HL-60/S4 treated with retinoic acid at 250 ng/mL for 4 days and 3 days (cell line): Measurements from ENCODE around the gene COPS9.

Experiments
- in situ Hi-C: fragments of 300-500 bp; cut with MboI; formaldehyde crosslinking; loops from 2 replicates; pipeline ENCODE4 v1.7.0; 2022; ENCODE audit warnings: low sequenced_read_pairs

COPS9 gene

DNA sequence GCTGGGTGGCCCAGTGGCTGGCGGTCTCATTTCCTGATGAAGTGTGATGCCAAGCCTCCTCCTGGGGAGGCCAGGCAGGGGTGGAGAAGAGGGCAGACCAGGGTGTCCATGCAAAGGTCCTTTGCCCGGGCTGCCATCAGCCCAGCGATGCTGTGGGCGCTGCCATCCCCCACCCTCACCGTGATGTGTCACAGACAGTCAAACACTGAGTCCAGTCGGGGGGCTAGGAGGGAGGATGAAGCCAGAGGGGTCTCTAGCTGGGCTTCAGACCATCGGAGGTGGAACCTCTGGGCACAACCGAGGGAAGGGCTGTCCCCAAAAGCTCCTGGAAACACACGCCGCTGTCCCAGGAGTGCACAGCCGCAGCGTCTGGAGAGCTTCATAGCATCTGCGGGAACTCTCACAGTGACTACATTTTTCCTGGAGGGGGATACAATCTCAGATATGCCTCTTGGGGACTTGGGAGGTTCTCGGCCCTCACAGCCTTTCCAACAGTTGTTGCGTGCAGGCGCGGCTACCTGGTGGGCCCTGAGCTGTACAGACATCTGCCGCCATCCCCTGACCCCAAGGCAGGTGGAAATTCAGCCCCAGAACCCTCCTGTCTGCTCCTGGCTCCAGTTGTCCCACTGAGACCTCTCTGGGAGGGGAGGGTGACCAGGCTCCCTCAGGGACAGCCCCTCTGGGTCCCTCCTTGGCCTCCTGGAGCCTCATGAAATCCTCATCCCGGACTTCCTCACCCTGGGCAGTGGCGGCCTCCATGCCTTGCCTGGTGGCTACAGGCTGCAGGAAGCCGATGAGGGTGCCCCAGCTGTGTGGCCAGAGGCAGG, 30.9 kb upstream of the COPS9 start:
- in situ Hi-C loops = no loop called here

DNA sequence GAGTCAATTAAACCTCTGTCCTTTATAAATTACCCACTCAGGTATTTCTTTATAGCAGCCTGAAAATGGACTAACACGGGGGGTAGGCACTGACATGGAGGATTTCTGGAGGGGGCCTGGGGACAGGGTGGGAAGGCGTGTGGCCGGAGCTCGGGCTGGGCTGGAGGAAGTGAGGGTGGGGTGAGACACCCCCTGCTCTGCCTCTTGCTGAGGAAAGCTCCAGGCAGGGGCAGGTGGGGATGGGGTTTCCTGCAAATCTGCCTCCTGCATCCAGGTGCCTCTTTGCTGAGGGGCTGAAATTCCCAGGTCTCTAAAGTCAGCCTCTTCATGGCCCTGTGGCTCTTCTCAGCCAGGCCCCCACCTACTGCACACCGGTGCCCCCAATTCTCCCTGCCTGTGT, 30.1 kb upstream of the COPS9 start:
- in situ Hi-C loops = no loop called here

DNA sequence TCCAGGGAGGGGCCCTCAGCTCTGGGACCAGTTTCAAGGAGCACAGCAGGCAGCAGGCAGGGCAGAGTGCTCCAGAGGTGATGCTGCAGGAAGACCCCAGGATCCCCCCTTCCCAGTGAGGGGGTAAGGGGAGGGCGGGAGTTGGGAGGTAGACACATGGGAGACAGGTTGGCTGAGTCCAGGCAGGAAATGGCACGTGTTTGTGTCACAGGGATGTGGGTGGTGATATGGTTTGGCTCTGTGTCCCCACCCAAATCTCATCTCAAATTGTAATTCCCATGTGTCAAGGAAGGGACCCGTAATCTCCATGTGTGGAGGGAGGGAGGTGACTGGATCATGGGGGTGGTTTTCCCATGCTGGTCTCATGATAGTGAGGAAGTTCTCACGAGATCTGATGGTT, 29.6 kb upstream of the COPS9 start:
- in situ Hi-C loops = no loop called here

DNA sequence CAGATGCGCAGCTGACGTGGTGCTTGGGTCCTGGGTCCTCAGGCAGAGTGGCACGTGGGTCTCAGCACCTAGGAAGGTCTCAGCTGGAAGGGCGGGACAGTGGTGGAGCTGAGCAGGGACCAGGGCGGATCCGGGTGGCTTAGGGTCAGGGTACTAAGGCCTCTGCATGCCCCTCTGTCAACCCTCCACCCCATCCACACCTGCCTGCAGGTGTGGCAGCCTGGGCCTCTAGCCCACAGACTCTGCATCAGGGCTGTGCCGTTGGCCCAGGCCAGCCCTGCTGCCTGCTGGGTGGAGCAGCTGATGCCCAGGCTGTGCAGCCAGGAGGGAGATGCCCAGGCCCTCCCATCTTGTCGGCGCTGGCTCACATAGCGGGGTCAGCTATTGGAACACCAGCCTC, 28.9 kb upstream of the COPS9 start:
- in situ Hi-C loops = no loop called here

DNA sequence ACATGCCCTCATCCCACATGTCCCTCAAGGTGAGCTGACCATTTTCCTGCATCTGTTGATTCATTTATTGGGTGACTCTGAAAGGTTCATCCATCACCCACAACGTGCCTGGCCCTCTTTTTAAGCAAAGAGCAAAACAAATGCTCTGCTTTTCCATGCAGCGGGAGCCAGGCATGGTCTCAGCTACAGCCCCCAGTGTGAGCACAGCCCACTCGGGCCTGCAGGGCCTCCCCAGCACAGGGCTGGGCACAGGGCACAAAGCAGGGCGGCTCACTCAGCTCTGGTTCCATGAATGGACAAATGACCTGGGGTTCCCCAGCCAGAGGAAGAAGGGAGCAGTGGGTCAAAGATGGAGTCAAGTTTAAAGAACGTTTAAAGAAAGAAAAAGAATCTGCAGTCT, 28.5 kb upstream of the COPS9 start:
- in situ Hi-C loops = no loop called here

DNA sequence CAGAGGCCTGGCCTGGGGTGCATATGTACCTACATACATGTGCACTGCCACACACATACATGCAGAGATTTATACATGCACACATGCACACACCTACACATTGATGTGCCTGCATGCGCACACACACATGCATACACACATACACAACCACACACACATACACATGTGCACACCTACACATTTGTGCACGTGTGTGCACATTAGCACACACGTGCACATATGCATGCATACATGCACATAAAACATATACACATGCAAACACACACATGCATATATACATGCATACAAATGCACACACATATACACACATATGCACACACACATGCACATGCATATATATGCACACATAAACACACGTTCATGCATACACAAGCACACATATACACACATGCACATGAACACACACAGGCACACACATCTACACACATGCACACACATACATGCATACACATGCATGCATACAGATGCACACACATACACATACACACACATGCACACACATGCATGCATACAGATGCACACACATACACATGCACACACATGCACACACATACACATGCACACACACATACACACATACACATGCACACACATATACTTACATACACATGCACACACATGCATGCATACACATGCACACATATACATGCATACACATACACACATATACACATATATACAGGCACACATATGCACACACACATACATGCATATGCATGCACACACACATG, 27.9 kb upstream of the COPS9 start:
- in situ Hi-C loops = no loop called here

DNA sequence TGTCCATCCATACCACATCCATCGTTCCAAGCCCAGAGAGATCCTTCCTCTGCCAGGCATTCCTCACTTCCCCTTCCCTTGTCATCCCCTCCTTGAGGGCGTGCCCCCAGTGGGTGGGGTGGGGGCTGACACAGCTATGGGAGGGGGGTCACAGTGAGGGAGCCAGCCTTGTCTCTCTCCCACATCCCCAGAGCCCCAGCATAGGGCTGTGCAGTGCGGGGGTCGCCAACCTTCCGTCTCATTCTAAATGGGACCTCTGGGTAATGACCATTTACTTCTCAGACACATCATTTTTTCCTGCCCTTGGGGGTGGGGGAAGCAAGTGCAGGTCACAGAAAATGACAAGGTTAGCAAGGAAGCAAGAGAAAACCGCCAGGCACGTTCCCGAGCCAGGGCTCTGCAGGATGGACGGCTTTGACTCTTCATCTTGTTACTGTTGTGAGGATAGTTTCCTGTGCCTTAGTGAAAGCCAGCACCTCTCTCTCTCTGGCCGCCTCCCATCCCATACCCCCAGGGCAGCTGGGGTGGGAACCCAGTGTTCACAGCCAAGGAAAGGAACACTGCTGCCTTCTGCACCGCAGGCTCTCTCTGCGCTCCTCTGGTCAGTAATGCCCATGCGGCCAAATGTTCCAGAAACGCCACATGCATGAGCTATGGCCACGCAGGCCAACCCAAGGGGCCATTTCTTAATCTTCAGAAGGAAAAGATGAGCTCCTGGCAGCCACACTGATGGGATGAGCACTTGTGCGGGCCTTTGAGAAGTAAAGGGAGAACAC, 27.0 kb upstream of the COPS9 start:
- in situ Hi-C loops = no loop called here

DNA sequence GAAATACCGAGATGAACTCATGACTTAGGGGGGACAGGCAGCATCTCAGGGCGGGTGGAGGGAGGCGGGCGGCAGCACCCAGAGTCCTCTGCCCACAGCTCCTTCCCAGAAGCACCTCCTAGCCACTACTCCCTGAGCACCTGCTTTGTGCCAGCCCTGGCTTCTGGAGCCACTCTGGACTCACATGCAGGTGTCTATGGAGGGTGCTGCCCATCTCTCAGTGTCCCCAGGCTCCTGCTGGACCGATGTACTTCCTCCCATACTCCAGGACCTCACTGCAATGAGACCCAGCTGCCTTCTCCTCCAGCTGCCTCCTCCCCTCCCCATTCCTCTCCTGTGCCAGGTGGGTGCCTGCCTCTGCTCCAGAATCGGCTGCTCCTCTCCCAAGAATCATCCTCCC, 26.4 kb upstream of the COPS9 start:
- in situ Hi-C loops = no loop called here

DNA sequence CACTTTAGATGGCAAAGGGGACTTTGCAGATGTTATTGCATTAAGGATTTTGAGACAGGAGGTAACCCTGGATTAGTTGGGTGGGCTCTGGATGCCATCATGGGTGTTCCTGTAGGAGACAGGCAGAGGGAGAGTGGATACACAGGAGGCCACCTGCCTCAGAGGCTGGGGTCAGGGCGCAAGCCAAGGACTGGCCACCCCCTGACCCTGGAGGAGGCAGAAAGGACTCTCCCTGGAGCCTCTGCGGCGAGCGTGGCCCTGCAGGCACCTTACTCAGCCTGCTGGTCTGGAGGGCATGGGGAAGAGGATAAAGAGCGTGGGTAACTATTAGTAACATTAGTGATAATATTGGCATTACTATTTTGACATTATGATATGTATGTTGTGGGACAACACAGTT, 25.9 kb upstream of the COPS9 start:
- in situ Hi-C loops = no loop called here

DNA sequence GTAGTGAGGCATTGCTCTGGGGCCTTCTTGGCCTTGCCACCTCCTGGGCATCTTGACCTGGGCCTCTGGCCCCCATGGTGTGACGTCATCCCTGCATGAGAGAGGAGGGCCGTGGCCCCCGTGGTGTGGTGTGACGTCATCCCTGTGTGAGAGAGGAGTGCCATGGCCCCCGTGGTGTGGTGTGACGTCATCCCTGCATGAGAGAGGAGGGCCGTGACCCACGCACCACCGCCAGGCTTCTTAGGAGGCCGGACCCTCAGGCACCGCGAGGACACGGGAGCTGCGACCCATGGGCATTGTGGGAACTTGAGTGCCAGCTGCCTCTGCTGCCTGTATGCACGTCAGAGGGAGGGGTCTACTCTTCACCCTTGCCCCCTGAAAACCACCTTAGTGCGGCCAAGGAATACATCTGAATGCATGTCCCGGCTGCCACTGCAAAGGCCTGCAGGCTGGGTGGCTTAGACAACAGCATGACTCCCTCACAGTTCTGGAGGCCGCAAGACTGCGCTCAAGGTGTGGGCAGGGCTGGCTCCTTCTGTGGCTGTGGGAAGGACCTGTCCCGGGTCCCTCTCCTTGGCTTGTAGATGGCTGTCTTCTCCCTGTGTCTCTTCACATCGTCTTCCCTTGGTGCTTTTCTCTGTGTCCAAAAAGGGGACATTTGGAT, 25.1 kb upstream of the COPS9 start:
- in situ Hi-C loops = no loop called here

DNA sequence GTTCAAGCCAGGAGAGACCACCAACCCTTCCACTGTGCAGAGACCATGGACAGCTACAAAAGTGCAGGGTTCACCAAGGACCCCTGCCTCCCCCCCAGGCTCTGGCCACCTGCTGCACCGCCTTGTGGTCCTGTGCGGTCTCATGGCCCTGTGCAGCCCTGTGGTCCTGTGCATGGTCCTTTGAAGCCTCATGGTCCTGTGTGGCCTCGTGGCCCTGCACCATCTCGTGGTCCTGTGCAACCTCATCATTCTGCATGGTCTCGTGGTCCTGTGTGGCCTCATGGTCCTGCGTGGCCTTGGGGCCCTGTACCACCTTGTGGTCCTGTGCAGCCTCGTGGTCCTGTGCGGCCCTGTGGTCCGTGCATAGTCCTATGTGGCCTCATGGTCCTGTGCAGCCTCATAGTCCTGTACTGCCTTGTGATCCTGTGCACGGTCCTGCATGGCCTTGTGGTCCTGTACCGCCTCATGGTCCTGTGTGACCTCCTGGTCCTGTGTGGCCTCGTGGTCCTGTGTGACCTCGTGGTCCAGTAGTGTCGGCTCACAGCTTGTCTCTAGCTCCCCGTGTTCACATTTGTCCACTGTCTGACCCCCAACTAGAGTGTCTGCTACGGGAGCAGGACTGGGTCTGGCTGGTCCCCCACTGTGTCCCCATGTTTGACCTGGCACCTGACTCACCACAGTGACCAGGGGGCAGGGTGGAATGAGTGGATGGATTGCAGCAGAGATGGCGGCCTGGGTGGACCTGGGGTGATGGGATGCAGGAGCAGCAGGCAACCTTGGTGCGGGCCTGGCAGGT, 24.4 kb upstream of the COPS9 start:
- in situ Hi-C loops = no loop called here

DNA sequence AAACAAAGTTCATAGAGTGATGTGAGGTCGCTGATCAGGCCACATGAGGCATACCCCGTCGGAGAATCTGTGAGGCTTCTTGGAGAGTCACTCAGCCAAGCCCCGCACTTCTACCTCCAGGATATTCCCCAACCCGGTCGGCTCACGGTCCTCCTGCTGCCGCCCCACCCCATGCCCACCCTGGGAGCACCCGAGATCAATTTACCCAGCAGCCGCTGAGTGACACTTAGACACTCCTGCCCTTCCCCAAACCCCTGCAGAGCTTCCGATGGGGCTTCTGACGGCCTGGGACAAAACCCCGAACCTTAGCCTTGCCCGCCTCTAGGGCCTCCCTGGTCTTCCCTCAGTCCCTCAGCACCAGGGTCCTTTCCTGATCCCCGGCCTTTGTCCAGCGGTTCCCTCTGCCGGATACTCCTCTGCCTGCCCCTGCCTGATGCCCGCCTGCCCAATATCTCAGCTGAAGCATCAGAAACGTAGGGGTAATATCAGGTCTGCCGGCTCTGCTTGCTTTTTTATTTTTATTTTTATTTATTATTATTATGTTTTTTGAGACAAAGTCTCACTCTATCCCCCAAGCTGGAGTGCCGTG, 23.2 kb upstream of the COPS9 start:
- in situ Hi-C loops = no loop called here

DNA sequence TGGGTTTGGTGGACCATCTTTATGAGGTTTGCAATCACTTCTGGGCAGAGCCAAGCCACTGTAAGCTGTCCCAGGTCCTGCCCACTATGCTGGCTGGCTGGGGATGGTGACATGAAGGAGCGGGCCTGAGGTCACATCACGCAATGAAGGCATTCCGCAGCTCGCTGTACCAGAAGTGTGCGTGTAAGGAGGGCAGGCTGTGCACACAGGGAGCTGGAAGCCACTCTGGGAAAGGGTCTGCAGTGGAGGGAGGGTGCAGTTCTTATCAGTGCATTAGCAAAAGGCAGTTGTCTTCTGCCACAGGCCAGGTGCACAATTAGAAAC, 21.0 kb upstream of the COPS9 start:
- in situ Hi-C loops = no loop called here

DNA sequence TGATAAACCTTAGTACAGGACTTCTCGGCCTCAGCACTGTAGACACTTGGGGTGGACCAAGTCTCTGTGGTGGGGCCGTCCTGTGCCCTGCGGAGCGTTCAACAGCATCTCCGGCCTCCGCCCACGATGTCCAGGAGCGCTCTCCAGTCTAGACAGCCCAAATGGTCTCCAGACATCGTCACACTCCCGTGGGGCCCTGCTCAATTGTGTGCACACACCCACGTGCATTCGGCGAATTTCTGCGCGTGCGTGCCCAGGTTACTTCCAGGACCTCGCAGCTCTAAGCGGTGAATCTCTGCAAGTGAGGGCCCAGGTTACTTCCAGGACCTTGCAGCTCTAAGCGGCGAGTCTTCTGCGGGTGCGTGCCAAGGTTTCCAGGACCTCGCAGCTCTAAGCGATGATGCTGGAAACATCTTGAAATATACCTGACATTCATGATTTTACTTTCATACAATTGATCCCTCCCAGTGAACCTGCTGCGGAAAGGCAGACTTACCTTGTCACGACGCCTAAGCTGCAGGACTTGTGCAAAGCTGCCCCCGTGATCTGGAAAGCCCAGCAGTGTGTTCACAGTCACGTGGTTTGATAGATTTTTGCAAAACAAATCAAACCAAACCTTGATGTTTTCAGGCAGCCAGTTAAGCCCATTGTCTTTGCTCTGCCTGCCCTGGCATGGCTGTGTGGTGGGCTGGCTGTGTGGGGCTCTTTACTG, 20.5 kb upstream of the COPS9 start:
- in situ Hi-C loops = no loop called here

DNA sequence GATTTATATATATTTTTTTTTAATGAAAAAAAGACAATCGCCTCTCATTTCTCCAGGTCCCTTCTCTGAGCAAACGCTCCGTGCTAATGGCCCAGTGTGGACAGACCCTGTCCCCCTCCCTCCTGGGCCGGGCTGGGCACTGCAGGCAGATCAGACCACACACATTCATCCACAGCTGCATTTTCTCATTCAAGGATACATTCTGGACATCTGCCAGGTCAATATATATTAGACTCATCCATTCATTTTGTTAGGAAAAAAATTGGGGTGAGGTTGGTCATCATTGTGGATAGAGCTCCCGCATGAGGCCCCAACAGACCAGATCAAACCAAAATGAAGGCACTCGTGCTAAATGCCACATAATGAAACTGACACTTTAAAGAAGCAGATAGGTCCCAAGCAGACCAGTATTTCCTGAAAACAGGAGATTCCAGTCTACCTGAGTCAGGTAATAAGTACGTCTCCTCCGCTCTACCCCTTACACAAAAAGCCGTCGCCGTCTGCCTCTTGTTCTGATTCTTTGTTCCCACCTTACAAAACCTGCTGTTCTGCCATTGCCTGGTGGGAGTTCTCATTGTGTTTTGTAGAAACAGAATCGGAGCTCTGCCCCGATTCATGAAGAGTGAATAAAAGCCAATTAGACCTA, 19.8 kb upstream of the COPS9 start:
- in situ Hi-C loops = no loop called here

DNA sequence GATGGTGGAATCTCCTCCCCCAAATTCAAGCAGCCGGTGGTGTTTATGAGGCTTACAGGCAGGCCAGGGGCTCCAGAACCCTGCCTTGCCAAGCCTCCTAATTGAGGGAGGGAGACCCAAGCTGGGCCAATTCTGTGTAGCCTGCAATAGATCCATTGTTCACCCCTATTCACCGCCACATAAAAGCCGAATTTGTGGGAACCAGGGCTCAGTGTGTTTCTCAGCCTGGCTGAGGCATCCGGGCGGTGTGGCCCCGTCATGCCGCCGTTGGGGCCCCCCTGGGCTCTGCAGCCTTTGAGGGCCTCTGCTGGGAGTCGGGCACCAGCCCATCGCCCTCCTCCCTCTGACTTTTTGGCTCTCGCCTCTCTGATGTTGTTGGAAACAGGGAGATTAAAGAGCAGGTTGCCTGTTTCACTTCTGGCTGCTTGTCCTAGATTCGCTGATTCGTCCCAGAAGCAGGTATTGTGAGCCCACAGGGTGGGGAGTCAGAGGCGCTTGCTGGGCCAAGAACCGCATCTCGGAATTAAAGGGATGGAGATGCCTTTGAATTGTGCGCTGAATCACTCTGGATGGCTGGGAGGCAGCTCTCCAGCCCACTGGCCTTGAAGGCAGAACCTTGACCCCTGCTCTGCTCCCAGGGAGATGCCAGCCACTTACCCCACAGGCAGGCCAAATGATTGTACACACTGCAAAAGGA, 19.1 kb upstream of the COPS9 start:
- in situ Hi-C loops = no loop called here

DNA sequence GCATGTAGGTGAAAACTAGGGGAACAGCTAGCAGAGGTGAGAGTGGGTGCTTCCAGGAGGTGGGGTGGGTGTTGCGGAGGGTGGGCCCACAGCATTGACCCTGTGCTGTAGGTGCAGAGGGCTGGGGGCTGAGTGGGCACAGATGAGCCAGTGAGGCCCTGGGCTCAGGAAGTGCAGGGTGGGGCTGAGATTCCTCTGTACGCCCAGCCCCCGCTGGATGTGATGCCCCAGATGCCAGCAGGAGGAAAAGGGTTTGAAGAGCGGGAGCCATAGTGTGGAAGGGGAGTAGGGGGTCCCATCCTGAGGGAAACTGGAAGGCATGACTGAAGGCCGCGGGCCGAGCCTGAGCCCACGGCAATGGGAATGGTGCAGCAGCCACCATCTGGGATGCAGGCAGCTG, 18.5 kb upstream of the COPS9 start:
- in situ Hi-C loops = no loop called here

DNA sequence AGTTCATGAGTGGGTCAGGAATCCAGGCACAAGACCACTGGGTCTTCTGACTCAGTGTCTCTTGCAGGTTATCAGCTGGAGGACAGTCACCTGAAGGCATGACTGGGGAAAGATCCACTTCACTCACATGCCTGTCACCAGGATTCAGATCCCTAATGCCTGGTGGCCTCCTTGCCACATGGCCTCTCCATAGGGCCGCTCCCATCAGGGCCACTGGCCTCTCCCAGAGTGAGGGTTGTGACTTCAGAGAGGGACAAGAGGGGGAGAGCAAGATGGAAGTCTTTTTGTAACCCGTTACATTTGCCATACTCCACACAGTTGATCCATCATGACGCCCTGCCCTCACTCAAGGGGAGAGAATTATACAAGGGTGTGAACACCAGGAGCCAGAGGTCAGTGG, 17.3 kb upstream of the COPS9 start:
- in situ Hi-C loops = no loop called here
